Activated T-cell treated with anti-CD3 and anti-CD28 coated beads, Interleukin-2, amount 50 U/mL, for 4 hours (primary cell): ENCODE data around the gene PDE11A. TPM values are rescaled to one million over a fixed set of nuclear protein-coding genes. Genes with fewer than 3 reads are reported as not detected.

ENCODE experiments used
- ATAC-seq, 2 donors: fragments of 200-7000 bp; cut with Tn5 transposase; one replicate each; pipeline ENCODE4 v1.10.0; 2021
- DNase-seq: peaks from one replicate; pipeline ENCODE4 v3.0.0-alpha.2; 2020
- H3K27me3 Mint-ChIP-seq: one replicate; pipeline ENCODE4 v1.8.0; 2021; ENCODE audit warnings: low read depth, mixed read lengths
- H3K36me3 Mint-ChIP-seq: one replicate; pipeline ENCODE4 v1.8.0; 2022; ENCODE audit warnings: mixed read lengths; ENCODE audit not compliant: insufficient read depth
- H3K4me1 Mint-ChIP-seq: one replicate; pipeline ENCODE4 v1.8.0; 2021; ENCODE audit warnings: low read depth, mixed read lengths
- H3K4me3 Mint-ChIP-seq: one replicate; pipeline ENCODE4 v1.8.0; 2021; ENCODE audit warnings: mild to moderate bottlenecking, moderate library complexity, mixed read lengths
- H3K9me3 Mint-ChIP-seq: one replicate; pipeline ENCODE4 v1.8.0; 2021; ENCODE audit warnings: mixed read lengths
- total RNA-seq, 3 donors: library from RNA; stranded (reverse); gene quantifications; one replicate each; pipeline ENCODE4 v1.2.1, GENCODE V29; 2021

Gene PDE11A
- total RNA-seq, 3 donors from 2014 or later, result not detected

DNA sequence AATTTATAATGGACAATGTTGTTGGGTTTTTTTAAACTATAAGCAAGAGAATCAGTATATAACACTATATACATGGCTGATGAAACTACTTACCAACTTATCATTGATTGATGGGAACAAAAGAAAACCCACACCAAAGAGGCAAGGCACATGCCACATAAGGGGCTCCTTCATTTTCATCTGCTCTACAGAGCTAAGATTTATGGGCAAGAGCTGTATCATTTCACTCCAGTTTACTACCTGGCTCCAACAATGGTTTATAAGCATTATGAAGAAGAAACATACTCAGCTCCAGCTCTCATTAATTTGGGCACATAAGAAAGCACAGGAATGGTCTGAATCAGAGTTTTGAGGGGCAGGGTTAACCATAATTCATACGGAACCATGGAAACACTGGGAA lies 396.8 kb downstream of the PDE11A start:
- H3K4me1 Mint-ChIP-seq, result no peaks in the 10 kb centered on the region
- peaks cover 19% of the 10 kb centered on the region for H3K27me3 Mint-ChIP-seq
- no peaks in the 10 kb centered on the region for H3K36me3 Mint-ChIP-seq
- ATAC-seq, result no peak
- no peak for DNase-seq
- no peak overlapping the region for H3K4me3 Mint-ChIP-seq
- H3K9me3 Mint-ChIP-seq, result no peaks in the 10 kb centered on the region

DNA sequence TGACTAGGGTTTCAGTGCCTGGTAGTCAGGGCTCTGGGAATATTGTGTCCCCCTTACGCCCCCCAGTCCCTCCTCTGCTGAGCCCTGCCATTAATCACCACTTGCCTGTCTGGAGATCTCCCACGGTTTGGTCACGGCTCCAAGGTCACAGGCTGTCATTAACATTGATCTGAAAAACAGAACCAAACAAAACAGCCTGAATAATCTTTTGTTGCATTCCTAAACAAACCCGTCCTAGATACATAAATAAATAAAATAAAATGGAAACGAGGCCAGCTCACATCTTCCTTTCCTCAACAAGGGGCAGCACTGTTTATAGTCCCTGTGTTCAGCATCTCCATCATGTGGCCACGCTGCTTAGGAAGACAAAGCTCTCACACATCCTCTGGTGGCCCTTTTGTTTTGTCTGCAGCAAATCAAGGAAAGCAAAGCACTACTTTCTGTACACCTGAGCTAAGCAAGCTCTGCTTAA lies 397.2 kb downstream of the PDE11A start:
- Mint-ChIP-seq H3K4me1 (no peaks in the 10 kb centered on the region), H3K36me3 (no peaks in the 10 kb centered on the region), H3K4me3 (no peak overlapping the region), H3K27me3 (peaks cover 19% of the 10 kb centered on the region), H3K9me3 (no peaks in the 10 kb centered on the region)
- DNase-seq, result no peak
- no peak for ATAC-seq

DNA sequence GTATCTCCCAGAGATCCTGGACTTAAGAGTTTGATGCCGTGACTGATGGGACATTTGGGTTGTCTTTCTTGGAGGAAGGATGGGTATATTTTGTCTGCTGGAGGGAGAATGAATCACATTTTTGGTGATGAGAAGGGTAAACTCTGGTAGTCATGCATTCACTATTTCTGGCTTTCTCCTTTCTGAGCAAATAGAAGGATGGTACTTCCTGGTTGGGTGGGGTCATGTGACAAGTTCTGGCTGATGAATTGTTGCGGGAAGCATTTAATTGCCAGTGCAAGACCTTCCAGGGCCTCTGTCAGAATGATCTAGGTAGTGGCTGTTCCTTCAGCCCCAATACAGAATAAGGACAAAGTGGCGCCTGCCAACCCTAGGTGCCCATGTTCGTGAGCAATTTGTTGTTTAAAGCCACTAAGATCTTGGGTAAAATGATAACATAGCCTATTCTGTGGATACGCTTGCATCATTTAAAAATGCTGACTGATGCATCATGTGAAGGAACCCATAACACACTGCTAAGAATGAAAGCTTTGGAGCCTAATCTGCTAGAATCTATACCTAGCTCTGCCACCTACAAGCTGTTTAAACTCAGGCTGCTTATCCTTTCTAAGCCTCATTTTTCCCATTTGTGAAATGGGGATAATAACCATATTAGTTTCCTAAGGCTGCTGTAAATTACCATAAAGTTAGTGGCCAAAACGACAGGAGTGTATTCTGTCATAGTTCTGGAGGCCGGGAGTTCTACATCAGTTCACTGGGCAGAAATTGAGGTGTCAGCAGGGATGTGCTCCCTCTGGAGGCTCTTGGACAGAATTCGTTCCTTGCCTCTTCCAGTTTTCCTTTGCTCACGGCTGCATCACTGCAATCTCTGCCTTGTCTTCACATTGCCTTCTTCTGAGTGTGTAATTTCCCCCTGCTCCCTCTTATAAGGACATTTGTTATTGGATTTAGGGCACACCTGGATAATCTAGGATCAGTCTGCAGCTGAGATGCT lies 398.7 kb downstream of the PDE11A start:
- ATAC-seq (no peak), DNase-seq (no peak)
- Mint-ChIP-seq H3K27me3 (peaks cover 21% of the 10 kb centered on the region), H3K4me1 (no peaks in the 10 kb centered on the region), H3K9me3 (no peaks in the 10 kb centered on the region), H3K4me3 (no peak overlapping the region), H3K36me3 (no peaks in the 10 kb centered on the region)

DNA sequence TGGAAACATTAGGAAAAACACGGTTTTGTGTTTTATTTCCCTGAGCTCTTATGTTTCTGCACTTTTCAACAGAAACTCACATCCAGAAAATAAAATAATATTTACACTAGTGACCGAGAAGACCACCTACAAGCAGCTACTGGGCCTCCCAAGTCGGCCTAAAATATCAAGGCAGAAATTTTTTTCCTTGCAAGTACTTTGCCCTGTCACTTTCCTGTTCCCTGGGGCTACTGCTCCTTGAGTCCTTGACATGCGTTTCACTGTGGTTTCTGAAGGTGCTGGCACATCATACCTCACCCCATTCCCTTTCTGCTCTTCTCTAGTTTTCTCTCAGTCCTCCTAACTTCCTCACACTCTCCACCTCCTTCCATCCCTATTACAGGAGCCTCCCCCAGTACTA lies 400.9 kb downstream of the PDE11A start:
- H3K4me1 Mint-ChIP-seq, result no peaks in the 10 kb centered on the region

DNA sequence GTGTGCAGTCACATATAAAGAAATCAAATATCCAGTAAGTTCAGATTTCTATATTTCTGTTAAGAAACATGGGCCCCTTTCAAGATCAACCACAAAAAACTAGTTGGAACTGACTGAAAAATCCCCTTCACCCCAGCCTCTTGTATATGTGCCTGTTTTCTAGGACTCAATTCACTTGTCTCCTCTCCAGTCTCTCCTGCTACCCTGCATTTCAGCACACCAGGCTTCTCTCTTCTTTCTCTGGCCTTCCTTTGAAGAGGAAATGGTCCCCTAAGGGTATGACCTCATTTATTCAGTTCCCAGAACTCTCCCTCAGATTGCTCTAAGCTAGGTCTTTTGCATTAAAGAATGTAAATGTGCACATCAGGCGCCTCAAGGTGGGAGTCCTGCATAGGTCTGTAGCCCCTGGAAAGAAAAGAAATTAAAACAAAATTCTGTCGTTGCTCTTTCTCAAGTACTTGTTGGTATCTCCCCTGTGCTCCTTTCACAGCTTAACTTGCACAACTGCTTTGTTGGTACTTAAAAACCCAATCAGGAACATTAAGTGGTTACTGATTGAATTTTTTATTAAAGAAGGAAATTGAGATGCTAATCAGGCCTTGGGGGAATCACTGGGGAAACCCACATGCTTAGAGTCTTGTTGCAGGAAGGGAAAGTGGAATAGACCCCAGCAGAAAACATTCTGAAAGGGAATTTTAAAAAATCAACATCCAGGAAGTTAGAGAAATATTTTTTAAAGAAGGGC lies 401.6 kb downstream of the PDE11A start:
- no peaks in the 10 kb centered on the region for H3K9me3 Mint-ChIP-seq
- no peak for ATAC-seq
- no peak overlapping the region for H3K4me3 Mint-ChIP-seq
- peaks cover 18% of the 10 kb centered on the region for H3K27me3 Mint-ChIP-seq
- H3K36me3 Mint-ChIP-seq, result no peaks in the 10 kb centered on the region
- no peak for DNase-seq
- no peaks in the 10 kb centered on the region for H3K4me1 Mint-ChIP-seq

More for the DNA sequence above, 400.9 kb downstream of the PDE11A start:
- DNase-seq, result no peak
- no peak overlapping the region for H3K4me3 Mint-ChIP-seq
- no peaks in the 10 kb centered on the region for H3K36me3 Mint-ChIP-seq
- no peaks in the 10 kb centered on the region for H3K9me3 Mint-ChIP-seq
- ATAC-seq, result no peak
- H3K27me3 Mint-ChIP-seq, result peaks cover 20% of the 10 kb centered on the region

DNA sequence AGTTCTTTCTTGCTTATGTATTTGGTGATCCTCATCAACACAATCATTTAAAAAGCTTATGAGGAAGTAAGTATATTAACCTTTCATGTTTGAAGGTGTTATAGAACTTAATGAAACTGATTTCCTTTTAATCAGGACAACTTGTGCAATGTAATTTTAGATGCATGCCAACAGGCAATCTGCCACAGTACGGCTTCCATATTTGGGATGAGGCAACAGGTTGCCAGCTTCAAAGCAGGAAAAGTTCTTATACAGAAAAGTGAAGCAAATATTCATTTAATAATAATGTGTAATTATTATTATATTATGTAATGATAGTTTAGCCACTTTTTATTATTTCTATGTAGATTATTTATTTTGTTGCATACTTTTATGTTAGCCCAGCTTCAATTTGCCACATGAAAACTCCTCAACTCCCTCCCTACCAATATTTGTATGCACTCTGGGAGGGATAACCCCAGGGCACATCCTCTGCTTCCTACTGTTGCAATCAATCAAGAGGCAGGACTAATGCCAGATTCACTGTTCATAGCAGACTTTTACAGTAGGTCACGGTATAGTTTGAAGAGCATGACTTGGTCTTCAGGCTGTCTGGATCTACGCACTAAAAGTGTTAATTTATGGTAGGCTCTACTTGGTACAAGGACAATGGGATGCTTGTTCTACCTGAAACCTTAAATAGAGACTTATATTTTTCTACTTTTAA lies 402.8 kb downstream of the PDE11A start:
- H3K36me3 Mint-ChIP-seq, result no peaks in the 10 kb centered on the region
- H3K4me1 Mint-ChIP-seq, result no peaks in the 10 kb centered on the region
- H3K9me3 Mint-ChIP-seq, result no peaks in the 10 kb centered on the region
- ATAC-seq (no peak), DNase-seq (no peak)
- peaks cover 10% of the 10 kb centered on the region for H3K27me3 Mint-ChIP-seq
- H3K4me3 Mint-ChIP-seq, result no peak overlapping the region

DNA sequence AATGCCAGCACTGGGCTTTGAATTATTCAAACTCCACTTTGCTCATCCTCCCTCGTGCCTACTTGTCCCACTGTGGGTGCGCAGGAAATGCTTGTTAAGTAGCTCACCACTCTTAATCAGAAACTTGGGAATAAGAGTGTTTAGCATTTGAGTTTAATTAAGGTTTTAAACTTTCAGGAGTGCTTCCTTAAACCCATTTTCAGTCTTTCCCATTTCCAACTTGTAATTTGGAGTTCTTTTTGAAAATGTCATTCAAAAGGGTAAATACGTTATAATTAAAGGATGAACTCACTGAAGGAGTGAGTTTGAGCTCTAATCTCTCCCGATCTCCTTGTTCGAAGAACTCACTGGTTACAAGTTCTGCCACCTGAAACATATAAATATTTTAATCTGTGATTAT lies 403.4 kb downstream of the PDE11A start:
- H3K27me3 Mint-ChIP-seq, result peaks cover 10% of the 10 kb centered on the region
- ATAC-seq, result no peak
- no peaks in the 10 kb centered on the region for H3K4me1 Mint-ChIP-seq
- no peak overlapping the region for H3K4me3 Mint-ChIP-seq
- H3K9me3 Mint-ChIP-seq, result no peaks in the 10 kb centered on the region
- DNase-seq, result no peak
- H3K36me3 Mint-ChIP-seq, result no peaks in the 10 kb centered on the region

DNA sequence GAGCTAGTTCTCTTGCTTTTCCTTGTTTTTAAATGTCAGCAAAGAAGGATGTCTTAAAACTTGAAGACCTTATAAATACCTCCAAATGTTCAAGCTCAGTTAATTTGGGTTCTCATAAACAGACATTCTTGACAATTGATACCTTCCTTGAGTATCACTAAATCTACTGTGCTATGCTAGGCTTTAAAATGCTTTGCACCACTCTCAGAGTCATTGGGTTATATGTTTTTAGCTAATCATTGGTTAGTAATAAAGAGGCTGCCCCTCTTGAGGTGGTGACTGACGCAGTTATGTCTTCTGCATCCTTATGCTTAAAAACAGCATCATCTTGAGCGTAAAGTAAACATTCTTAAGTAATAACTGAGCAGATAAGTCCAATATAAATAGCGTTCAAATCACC lies 404.0 kb downstream of the PDE11A start:
- ATAC-seq, result no peak
- H3K36me3 Mint-ChIP-seq, result no peaks in the 10 kb centered on the region
- no peaks in the 10 kb centered on the region for H3K9me3 Mint-ChIP-seq
- peaks cover 10% of the 10 kb centered on the region for H3K27me3 Mint-ChIP-seq
- H3K4me1 Mint-ChIP-seq, result no peaks in the 10 kb centered on the region
- no peak overlapping the region for H3K4me3 Mint-ChIP-seq
- no peak for DNase-seq

DNA sequence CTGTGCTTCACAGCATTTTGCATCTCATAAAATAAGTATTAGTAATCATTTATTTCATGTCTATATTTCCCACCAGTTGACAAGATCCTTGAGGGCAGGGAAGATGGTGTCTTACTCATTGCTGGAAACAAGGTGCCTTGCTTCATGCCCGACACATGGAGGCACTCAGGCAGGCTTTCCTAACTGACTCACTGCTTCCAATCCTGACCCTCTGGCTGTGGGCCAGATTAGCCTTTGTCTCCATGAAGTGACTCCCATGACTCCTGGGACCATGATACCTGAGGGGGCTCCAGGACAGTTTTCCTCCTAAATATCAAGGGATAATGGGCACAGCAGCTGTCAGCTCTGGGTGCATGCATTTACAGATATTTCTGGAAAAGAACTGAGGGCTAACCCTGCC lies 405.0 kb downstream of the PDE11A start:
- H3K4me3 Mint-ChIP-seq, result no peak overlapping the region
- H3K4me1 Mint-ChIP-seq, result no peaks in the 10 kb centered on the region
- H3K9me3 Mint-ChIP-seq, result no peaks in the 10 kb centered on the region

DNA sequence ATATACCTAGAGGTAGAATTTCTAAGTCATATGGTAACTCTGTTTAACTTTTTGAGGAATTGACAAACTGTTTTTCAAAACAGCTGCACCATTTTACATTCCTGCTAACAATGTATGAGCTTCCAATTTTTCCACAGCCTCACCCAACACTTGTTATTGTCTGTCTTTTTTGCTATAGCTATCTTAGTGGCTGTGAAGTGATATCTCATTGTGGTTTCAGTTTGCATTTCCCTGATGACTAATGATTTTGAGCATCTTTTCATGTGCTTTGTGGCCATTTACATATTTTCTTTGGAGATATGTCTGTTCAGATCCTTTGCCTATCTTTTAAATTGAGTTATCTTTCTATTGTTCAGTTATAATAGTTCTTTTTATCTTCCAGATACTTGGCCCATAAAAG lies 406.2 kb downstream of the PDE11A start:
- H3K9me3 Mint-ChIP-seq, result no peaks in the 10 kb centered on the region
- H3K4me1 Mint-ChIP-seq, result no peaks in the 10 kb centered on the region
- no peaks in the 10 kb centered on the region for H3K36me3 Mint-ChIP-seq
- H3K4me3 Mint-ChIP-seq, result no peak overlapping the region
- DNase-seq, result no peak
- peaks cover 4% of the 10 kb centered on the region for H3K27me3 Mint-ChIP-seq
- ATAC-seq, result peak in 1 of 2 donors; percentile 37

More for the DNA sequence above, 405.0 kb downstream of the PDE11A start:
- no peaks in the 10 kb centered on the region for H3K36me3 Mint-ChIP-seq
- no peak for DNase-seq
- ATAC-seq, result no peak
- H3K27me3 Mint-ChIP-seq, result peaks cover 10% of the 10 kb centered on the region

DNA sequence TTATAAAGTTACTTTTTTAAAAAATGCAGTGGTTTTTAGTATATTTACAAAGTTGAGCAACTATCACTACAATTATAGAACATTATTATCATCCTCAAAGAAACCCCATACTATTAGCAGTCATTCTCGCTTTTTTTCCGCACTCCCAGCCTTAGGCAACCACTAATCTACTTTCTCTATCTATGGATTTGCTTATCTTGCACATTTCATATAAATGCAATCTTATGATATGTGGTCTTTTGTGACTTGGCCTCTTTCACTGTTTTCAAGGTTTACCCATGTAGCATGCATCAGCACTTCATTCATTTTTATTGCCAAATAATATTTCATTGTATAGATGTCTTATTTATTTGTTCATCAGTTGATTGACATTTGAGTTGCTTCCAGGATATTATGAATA lies 406.6 kb downstream of the PDE11A start:
- no peaks in the 10 kb centered on the region for H3K4me1 Mint-ChIP-seq
- H3K27me3 Mint-ChIP-seq, result peaks cover 6% of the 10 kb centered on the region
- H3K4me3 Mint-ChIP-seq, result no peak overlapping the region
- no peak for ATAC-seq
- no peak for DNase-seq
- H3K9me3 Mint-ChIP-seq, result no peaks in the 10 kb centered on the region
- H3K36me3 Mint-ChIP-seq, result no peaks in the 10 kb centered on the region

DNA sequence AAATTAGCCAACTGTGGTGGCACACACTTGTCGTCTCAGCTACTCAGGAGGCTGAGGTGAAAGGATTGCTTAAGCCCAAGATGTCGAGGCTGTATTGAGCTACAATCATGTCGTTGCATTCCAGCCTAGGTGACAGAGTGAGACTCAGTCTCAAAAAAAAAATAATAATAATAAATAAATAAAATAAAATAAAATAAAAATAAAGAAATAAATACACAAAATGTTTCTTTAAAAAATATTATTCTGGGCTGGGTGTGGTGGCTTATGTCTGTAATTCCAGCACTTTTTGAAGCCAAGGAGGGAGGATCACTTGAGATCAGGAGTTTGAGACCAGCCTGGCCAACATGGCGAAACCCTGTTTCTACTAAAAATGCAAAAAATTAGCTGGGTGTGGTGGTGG lies 407.2 kb downstream of the PDE11A start:
- H3K9me3 Mint-ChIP-seq, result no peaks in the 10 kb centered on the region
- no peak for DNase-seq
- no peaks in the 10 kb centered on the region for H3K36me3 Mint-ChIP-seq
- H3K27me3 Mint-ChIP-seq, result peaks cover 6% of the 10 kb centered on the region
- H3K4me1 Mint-ChIP-seq, result no peaks in the 10 kb centered on the region
- no peak for ATAC-seq
- H3K4me3 Mint-ChIP-seq, result no peak overlapping the region

DNA sequence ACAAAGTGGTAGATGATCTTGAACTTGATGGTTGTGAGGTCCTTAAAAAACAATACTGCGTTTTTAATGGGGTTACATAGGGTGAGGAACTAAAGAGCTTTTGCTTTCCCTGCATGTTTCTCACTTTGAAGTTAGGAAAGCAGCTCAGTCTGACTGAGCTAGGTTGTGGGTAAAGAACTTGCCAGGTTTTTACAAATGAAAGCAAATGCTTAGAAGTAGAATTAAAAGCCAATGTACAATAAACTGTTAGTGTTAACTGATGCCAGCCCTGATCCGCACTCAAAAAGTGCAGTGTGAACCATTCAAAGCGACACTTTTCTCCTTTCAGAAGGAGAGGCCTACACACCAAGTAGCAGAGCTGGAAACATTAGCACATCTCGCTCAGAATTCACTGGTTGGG lies 409.7 kb downstream of the PDE11A start:
- DNase-seq, result no peak
- ATAC-seq, result no peak

DNA sequence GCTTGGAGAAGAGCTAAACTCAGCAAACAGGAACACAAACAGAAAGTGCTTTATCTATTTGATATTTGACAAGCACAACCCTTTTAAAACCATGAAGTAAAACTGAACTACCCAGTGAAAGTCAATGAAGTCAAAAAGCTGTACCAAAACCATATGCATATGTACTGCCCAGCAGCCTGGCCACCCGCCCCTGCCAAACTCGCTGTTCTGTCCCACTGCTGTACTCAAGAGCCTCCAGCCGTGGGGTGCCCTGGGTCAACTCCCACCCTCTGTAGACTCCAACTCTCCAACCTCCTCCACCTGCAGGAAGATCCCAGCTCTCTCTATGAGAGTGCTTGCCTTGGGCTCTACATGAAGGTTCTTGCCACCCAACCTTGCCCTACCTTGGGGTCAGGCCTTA lies 411.8 kb downstream of the PDE11A start:
- Mint-ChIP-seq H3K4me1 (no peaks in the 10 kb centered on the region), H3K4me3 (no peak overlapping the region), H3K27me3 (peaks cover 11% of the 10 kb centered on the region), H3K36me3 (no peaks in the 10 kb centered on the region), H3K9me3 (no peaks in the 10 kb centered on the region)
- no peak for ATAC-seq
- DNase-seq, result no peak

More for the DNA sequence above, 409.7 kb downstream of the PDE11A start:
- H3K36me3 Mint-ChIP-seq, result no peaks in the 10 kb centered on the region
- no peak overlapping the region for H3K4me3 Mint-ChIP-seq
- peaks cover 7% of the 10 kb centered on the region for H3K27me3 Mint-ChIP-seq
- no peaks in the 10 kb centered on the region for H3K4me1 Mint-ChIP-seq
- H3K9me3 Mint-ChIP-seq, result no peaks in the 10 kb centered on the region
